GM13977 (cell line): ENCODE results near the gene HELZ.
A peak's percentile ranks its signal among the peaks of the same experiment; 100 is the strongest.

ENCODE experiments used
- DNase-seq: peaks from one replicate; pipeline ENCODE4 v3.0.0; 2012; ENCODE audit warnings: low spot score
- in situ Hi-C: fragments of 300-500 bp; cut with MboI; formaldehyde crosslinking; loops from one replicate; pipeline ENCODE4 v1.12.0; 2022; ENCODE audit warnings: low sequenced_read_pairs, low pct_unique_long_range_greater_than_20kb, mixed read lengths, inconsistent platforms; ENCODE audit not compliant: unreplicated experiment
- TF ChIP-seq, protein P1 (sequence below): IDR thresholded peaks from 2 replicates; pipeline ENCODE4 v1.5.1; 2012; ENCODE audit warnings: mild to moderate bottlenecking, control low read depth; ENCODE audit not compliant: insufficient read depth; ENCODE audit errors: extremely low read depth, missing control alignments

The HELZ gene

DNA sequence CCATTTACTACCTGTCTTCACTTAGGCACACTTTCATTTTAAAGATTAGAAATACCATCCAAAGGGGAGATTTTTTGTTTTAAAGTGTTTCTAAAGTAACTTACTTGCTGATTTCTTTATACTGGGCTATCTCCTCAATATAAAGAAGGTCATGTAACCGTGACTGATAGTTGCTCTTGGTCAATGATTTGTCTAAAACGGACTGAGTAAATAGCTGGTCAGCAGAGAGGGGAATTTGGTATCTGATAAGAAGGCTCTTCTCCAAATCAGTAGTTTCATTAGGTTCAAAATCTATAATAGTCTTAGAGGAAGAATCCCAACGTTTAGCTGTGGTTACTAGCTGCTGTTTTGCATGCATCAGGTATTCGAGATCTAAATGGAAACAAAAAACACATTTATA lies 66.4 kb downstream of the HELZ start:
- in situ Hi-C loops = no loop called here
- TF ChIP-seq, protein P1, sequence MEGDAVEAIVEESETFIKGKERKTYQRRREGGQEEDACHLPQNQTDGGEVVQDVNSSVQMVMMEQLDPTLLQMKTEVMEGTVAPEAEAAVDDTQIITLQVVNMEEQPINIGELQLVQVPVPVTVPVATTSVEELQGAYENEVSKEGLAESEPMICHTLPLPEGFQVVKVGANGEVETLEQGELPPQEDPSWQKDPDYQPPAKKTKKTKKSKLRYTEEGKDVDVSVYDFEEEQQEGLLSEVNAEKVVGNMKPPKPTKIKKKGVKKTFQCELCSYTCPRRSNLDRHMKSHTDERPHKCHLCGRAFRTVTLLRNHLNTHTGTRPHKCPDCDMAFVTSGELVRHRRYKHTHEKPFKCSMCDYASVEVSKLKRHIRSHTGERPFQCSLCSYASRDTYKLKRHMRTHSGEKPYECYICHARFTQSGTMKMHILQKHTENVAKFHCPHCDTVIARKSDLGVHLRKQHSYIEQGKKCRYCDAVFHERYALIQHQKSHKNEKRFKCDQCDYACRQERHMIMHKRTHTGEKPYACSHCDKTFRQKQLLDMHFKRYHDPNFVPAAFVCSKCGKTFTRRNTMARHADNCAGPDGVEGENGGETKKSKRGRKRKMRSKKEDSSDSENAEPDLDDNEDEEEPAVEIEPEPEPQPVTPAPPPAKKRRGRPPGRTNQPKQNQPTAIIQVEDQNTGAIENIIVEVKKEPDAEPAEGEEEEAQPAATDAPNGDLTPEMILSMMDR = no peak
- no peak for DNase-seq

DNA sequence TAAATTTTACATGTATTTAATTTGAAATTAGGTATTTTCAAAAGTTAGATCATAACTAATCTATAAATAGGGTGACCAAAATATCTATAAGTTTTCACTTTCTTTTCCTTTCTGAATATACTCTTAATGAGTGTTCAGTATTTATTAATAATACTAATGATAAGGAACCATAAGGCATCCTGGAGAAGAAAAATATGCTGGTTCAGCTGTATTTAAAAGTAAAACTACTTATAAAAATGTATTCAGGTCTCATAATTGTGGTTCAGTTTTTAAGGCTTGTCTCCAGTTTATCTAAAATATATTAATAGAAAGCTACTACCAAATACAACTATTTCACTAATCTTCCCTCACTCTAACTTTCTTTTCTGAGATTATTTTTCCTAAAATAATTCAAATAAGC lies 67.3 kb downstream of the HELZ start:
- TF ChIP-seq, protein P1 = no peak
- in situ Hi-C loops = no loop called here
- DNase-seq = no peak

DNA sequence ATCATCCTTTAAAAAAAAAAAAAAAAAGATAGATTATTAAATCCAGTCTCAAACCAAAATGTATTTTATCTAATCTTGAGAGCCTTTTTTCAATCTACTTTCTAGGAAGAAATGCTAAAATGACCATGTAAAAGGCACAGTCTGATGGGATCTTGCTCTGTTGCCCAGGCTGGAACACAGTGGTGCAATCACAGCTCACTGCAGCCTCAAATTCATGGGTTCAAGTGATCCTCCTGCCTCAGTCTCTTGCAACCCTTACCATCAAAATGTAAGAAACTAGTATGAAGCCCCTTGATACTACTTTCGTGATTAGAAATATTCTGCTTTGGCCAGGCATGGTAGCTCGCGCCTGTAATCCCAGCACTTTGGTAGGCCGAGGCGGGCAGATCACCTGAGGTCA lies 70.8 kb downstream of the HELZ start:
- no peak for DNase-seq
- in situ Hi-C loops = no loop called here
- TF ChIP-seq, protein P1 = no peak

DNA sequence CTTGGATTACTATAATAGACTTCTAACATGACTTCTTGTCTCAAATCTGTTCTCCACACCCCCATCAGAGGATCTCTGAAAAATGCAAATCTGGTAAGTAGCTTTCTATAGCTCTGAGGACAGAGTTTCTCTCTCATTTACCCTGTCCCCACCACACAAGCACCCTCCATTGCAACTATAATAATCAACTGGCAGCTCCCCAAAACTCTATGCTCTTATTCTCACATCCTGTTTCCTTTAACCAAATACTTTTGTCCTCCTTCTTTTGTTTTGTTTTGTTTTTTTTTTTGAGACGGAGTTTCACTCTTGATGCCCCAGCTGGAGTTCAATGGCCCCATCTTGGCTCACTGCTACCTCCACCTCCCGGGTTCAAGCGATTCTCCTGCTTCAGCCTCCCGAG lies 73.4 kb downstream of the HELZ start:
- TF ChIP-seq, protein P1 = no peak
- in situ Hi-C loops = no loop called here
- peak; percentile 50 for DNase-seq

DNA sequence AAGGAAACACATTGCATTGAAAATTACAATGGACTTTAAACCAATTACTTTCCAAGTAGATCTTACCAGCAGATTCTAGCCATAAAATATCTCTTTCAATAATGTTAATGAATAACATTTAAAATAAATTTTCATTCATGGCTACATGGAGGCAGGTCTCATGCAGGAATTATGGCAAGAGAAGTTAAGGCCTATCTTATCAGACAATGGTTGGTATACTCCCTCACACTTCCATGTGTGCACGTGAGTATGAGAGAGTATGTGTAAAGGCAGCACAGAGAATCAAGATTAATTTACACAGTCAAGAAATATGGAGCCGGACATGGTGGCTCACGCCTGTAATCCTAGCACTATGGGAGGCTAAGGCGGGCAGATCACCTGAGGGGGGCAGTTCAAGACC lies 76.5 kb downstream of the HELZ start:
- in situ Hi-C loops = no loop called here
- TF ChIP-seq, protein P1 = no peak
- DNase-seq = no peak

DNA sequence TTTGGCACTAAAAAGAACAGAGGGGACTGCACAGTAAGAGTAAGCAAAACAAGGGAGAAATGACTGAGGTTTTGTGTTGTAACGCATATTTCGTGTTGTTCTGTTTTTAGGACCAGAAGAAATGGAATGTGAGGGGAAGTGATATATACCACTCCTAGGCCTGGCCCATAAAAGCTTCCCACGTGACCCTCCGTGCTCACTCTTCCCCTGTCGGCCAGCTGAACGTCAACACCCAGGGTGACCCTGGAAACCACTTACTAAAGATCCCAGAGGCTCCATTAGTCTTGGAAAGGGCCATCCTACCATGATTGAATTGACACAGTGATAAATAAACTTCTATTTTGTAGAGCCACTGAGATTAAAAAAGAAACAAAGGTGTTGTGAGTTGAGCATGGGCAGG lies 79.8 kb downstream of the HELZ start:
- no peak for DNase-seq
- TF ChIP-seq, protein P1 = no peak
- in situ Hi-C loops = no loop called here

DNA sequence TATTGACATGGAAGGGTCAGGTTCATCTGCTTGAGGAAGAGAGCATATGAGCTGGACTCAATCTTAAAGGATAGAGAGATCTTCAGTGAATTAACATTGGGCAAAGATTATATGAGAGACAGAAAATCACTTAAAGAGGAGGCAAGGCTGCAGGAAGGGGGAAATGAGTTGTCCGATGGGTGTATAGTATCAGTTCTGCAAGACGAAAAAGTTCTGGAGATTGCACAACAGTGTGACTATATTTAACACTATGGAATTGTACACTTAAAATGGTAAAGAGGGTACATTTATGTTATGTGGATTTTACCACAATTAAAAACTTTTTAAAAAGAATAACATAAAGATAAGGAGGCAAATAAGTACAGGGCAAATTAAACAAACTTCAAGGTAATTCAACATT lies 80.7 kb downstream of the HELZ start:
- in situ Hi-C loops = no loop called here
- no peak for DNase-seq
- TF ChIP-seq, protein P1 = no peak
